ENCODE data around the gene QPRT.
A peak's percentile ranks its signal among the peaks of the same experiment; 100 is the strongest.
"Not testable (repeated sequence)": the region's sequence is repeated elsewhere in the genome, so short reads cannot be mapped to it uniquely, and the experiment has no call there.

Gene QPRT

DNA sequence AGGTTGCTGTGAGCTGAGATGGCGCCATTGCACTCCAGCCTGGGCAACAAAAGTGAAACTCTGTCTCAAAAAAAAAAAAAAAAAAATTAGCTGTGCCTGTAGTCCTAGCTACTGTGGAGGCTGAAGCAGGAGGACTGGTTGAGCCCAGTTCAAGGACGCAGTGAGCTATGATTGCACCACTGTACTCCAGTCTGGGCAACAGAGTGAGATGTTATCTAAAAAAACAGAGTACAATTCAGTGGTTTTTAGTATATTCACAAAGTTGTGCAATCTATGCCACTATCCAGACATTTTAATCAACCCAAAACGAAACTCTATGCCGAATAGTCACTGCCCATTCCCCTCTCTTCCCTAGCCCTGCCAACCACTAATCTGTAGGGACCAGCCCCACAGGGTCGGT lies 41.7 kb downstream of the QPRT start:
- no peak for DNase-seq

DNA sequence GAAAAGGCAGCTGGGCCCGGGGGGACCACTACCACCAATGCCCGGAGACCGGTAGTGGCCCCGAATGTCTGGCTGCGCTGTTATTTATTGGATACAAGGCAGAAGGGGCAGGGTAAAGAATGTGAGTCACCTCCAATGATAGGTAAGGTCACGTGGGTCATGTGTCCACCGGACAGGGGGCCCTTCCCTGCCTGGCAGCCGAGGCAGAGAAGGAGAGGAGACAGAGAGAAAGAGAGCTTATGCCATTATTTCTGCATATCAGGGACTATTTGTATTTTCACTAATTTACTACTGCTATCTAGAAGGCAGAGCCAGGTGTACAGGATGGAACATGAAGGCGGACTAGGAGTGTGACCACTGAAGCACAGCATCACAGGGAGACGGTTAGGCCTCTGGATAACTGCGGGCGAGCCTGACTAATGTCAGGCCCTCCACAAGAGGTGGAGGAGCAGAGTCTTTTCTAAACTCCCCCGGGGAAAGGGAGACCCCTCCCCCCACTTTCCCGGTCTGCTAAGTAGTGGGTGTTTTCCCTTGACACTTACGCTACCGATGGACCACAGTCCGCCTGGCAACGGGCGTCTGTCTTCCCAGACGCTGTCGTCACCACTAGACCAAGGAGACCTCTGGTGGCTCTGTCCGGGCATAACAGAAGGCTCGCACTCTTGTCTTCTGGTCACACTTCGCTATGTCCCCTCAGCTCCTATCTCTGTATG lies 42.3 kb downstream of the QPRT start:
- peak; percentile 55 for DNase-seq

DNA sequence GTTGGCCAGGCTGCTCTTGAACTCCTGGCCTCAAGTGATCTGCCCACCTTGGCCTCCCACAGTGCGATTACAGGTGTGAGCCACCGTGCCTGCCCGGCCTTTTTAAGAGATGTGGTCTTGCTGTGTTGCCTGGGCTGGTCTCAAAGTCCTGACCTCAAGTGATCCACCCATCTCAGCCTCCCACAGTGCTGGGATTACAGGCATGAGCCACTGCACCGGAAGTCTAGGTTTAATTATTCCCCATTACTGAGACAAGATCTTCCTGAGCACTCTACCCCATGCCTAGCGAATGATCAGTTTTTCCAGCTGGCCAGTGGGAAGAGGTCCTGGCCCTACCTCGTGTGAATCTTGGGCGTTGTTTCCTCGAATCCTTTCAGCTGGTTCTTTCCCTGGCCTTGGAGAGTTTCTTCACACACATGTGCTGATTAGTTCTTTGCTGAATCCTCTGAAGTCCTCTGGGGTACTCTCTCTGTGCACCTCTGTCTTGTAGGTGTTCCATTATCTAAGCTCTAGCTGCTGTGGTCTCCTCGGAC lies 47.9 kb downstream of the QPRT start:
- no peak for DNase-seq

DNA sequence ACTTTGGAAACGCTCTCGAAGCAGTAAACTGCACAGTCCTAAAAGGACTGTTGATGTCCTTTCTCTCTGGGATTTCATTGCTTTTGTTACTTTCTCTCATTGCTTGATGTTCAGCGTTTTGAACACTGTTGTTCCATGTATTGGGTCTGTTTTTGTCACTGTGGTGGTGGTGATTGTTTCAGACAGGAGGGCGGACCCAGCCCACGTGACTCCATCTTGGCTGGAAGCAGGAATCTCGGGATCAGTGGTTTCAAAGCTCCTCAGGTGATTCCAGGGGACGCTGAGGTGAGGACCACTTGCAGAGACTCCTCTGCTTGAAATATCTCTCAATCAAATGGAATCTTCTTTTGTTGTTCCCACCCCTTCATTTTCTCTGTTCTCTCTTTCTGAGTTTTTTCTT lies 48.5 kb downstream of the QPRT start:
- DNase-seq = no peak

DNA sequence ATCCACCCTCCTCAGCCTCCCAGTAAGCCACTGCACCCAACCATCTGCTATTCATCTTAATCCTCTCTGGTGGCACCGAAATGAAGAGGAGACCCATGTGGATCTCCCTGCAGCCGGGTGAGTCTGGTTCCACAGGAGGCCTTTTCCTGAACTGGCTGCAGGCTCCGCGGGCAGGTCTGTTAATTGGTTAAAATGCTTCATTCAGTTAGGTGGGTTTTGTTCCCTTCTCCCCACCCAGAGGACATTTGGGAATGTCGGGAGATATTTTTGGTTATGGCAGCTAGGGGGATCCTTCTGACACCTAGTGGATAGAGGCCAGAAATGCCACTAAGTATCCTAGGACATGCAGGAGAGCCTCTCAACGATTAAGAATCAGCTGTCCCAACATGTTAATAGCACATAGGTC lies 50.1 kb downstream of the QPRT start:
- no peak for DNase-seq

DNA sequence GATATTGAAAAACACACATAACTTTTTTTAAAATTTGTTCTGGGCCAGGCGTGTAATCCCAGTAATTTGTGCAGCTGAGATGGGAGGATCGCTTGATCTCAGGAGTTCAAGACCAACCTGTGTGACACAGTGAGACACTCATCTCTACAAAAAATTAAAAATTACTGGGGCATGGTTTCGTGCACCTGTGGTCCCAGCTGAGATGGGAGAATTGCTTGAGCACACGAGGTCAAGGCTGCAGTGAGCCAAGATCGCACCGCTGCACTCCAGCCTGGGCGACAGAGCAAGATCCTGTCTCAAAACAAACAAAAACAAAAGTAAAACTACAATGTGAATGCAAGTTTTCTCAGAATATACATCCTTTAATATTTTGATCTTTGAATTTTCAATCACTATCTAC lies 51.7 kb downstream of the QPRT start:
- DNase-seq = no peak

DNA sequence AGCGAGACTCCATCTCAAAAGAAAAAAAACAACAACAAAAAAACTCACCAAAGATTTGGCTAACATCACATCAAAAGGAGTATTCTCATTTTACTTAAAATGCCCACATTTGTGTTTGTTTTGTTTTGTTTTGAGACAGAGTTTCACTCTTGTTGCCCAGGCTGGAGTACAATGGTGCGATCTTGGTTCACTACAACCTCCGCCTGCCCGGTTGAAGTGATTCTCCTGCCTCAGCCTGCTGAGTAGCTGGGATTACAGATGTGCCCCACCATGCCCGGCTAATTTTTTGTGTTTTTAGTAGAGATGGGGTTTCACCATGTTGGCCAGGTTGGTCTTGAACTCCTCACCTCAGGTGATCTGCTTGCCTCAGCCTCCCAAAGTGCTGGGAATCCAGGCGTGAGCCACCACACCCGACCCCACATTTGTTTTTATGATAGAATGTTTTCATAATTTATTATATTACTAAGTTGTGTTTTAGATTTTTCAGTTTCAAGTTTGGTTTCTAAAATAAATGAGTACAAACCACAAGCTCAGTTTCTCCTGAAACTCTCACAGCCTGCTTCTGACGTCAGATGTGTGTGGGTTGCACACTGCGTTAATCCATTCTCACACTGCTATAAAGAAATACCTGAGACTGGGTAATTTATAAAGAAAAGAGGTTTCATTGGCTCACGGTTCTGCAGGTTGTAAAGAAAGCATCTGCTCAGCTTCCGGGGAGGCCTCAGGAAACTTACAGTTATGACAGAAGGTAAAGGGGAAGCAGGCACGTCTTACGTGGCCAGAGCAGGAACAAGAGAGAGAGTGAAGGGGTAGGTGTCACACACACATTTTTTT lies 53.0 kb downstream of the QPRT start:
- peak; percentile 91 for DNase-seq

DNA sequence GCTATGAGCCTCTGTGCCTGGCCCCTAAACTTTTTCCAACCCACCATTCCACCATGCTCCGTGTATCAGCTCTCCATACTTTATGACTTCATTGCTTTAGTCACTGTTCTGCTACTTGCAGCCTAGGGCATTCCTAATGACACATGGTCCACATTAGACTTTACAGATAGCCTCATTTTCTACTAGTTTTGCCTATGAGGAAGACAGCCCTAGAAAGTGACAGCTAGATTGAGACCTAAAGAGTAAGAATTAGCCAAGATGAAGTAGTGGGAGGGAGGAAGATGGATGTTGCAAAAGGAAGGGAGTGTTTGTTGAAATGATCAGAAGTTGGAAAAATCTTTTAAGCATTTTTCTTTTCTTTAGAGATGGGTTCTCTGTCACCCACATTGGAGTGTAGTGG lies 55.8 kb downstream of the QPRT start:
- no peak for DNase-seq

DNA sequence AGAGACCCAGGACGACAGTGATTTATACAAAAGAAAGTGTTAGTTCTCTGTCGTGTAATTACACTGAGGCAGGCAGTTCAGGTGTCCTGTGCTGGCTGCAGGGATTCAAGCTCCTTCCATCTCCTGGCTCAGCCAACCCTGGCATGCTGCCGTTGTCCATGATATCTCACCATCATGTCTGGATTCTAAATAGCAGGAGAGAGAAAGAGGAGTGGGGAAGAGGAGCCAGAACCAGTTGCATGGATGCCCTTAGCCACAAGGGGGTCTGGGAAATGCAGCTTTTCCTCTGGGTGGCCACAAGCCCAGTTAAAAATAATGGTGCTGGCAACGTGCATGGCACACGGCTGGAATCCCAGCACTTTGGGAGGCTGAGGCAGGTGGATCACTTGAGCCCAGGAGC lies 57.1 kb downstream of the QPRT start:
- DNase-seq = no peak

DNA sequence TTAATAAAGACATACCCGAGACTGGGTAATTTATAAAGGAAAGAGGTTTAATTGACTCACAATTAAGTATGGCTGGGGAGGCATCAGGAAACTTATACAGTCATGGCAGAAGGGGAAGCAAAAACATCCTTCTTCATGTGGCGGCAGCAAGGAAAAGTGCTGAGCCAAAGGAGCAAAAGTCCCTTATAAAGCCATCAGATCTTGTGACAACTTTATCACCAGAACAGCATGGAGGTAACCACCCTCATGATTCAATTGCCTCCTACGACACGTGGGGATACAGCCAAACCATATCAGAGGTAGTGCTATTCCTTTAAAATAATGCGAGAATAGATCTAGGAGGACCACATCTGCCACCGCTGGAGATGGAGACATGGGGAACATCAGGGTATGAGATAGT lies 57.8 kb downstream of the QPRT start:
- DNase-seq = no peak

DNA sequence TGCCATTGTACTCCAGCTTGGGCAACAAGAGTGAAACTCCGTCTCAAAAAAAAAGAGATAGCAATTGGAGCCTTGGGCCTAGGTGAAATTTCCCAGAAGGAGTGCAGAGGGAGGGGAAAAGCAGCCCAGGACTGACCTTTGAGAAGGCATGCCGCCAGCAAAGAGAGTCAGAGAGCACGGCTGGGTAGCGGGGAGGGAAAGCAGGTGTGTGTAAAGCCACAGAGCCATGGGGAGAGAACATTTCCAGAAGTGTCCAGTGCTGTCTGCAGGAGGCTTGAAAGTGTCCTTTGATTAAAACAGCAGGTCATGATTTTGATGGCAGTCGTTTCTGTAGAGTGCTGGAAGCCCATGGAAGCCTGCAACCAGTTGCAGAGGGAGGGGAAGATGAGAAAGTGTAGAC lies 58.7 kb downstream of the QPRT start:
- no peak for DNase-seq

DNA sequence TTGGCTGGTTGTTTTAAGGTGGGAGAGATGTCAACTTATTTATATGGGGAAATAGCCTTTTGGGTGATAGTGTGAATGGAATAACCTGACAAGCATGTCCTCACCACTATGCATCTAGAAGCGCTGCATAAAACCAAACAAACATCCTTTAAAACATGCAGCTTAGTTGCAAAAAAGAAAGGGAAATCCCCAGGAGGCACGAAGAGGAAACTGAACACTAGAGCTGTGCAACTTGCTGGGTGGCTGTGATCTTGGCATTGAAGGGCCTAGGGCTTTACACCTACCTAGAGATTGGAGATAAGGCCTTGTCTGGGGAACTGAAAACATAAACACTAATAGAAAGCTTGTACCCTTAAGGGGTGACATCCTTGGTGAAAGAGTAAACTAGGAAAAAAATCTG lies 59.5 kb downstream of the QPRT start:
- peak; percentile 42 for DNase-seq

DNA sequence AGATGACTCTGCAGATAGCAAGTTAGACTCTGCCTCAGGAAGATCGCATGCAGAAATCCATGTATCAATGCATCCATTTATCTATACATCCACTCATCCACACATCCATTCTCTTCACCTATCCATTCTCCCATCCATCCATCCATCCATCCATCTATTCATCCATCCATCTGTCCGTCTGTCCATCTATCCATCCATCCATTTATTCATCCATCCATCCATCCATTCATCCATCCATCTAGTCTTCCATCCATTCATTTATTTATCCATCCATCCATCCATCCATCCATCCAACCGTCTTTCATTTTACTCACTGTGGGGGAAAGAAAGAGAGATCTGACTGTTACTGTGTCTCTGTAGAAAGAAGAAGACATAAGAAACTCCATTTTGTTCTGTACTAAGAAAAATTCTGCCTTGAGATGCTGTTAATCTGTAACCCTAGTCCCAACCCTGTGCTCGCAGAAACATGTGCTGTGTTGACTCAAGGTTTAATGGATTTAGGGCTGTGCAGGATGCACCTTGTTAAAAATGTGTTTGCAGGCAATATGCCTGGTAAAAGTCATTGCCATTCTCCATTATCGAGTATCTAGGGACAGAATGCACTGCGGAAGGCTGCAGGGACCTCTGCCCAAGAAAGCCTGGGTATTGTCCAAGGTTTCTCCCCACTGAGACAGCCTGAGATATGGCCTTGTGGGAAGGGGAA lies 61.1 kb downstream of the QPRT start:
- DNase-seq = not testable (repeated sequence)

DNA sequence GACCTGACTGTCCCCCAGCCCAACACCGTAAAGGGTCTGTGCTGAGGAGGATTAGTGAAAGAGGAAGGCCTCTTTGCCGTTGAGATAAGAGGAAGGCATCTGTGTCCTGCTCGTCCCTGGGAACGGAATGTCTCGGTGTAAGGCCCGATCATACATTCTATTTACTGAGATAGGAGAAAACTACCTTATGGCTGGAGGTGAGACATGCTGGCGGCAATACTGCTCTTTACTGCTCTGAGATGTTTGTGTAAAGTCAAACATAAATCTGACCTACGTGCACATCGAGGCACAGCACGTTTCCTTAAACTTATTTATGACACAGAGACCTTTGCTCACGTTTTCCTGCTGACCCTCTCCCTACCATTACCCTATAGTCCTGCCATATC lies 61.6 kb downstream of the QPRT start:
- not testable (repeated sequence) for DNase-seq

DNA sequence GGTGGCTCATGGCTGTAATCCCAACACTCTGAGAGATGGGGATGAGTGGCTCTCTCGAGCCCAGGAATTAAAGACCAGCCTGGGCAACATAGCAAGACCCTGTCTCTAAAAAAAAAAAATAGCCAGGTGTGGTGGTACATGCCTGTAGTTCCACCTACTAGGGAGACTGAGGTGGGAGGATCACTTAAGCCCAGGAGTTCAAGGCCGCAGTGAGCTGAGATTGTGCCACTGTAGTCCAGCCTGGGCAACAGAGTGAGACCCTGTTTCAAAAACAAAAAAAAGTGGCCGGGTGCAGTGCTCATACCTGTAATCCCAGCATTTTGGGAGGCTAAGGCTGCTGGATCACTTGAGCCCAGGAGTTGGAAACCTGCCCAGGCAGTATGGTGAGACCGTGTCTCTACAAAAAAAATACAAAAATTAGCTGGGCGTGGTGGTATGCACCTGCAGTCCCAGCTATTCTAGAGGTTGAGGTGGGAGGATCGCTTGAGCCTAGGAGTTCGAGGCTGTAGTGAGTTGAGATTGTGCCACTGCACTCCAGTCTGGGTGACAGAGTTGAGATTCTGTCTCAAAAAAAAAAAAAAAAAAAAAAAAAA lies 63.8 kb downstream of the QPRT start:
- no peak for DNase-seq

DNA sequence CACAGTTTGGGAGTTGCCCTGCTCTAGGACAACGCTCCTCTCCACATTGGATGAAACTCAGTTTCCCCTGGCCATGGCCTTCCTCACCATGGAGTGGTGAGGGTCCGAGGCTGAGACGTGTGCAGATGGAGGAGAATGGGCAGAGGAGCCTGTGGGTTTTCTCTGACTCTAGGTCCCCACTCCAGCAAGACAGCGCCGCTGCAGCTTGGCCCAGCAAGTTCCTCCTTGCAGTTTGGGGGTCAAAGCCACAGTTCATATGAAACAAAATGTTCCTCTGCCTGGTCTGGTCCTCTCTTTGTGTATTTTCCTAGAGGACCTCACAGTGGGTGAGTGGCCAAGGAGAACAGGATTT lies 64.5 kb downstream of the QPRT start:
- DNase-seq = peak; percentile 6

DNA sequence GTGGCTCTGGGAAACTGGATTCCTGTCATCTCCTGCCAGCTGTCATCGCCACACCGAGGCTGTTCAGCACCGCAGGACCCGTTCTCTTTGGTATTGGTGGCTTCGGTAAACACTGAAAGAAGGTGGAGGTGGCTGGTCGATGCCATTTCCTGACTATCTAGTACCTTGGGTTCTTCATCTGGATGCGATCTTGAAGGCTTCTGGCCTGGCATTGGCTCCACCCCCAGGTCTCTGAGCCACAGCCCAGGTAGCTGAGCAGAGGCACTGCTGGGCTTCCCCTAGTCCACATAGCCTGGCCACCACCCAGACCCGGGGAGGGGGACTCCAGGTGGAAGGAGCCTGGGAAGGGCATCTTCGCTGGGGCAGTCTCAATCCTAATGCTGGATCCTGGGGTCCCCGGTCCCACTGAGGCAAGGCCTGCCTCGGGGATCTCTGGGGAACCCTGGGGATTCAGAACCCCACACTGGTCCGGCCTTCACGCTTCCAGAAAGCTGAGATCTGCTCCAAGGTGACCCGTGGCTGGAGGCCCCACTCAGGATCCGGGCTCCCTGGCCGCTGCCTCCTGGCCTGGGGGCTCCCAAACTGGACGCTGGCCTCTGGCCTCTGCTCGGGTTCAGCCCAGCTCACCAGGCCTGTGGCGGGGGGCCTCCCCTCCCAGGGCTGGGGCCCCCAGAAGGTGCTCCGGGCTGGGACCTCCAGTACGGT lies 65.0 kb downstream of the QPRT start:
- DNase-seq = peak; percentile 48

DNA sequence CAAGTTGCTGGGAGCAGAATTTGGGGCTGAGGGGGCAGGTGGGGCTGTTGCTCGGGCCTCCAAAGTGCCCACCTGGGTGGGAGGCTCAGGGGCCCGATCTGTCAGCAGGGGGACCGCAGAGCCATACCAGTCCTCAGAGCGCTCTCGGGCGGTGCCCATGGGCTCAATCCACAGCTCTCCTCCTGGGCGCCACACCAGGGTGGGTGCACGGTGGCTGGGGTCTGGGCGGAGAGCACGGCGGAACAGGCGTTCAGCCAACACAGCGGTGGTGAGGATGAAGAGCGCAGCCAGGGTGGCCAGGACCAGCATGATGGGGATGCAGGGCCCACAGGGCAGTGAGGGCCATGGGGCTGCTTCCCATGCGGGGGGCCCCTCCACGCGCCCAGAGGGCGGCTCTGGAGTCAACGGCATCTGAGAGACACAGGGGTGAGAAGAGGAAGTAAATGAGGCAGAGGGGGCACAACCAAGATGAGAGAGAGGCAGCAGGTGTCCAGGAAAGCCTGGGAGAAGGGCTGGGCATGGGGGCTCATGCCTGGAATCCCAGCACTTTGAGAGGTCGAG lies 65.6 kb downstream of the QPRT start:
- DNase-seq = peak; percentile 14

DNA sequence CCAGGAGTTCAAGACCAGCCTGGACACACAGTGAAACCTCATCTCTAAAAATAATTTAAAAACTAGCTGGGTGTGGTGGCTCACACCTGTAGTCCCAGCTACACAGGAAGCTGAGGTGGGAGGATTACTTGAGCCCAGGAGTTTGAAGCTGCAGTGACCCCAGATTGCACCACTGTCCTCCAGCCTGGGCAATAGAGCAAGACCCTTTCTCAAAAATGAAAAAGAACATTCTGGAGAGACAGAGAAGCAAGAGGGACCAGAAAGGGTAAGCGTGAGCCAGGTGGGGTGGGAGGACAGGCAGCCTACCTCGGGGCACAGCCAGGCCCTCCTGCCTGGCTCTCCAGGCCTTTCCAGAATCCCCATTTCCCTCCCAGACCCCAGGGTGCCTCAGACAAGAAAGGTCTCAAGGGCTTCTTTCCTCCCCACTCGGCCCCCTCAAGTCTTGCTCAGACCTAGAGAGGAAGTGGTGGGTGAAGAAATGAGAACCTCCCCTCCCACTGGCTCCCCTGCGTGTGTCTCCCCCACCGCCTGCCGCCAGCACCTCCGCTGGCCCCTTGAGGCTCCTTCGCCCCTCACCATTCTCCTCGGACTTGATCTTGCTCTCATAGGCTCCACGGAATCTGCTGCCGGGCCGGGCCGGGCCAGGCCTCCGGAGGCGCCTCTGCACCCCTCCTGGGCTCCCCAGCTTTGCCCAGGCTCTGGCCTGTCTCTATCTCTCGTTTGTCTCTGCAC lies 66.3 kb downstream of the QPRT start:
- peak; percentile 66 for DNase-seq

DNA sequence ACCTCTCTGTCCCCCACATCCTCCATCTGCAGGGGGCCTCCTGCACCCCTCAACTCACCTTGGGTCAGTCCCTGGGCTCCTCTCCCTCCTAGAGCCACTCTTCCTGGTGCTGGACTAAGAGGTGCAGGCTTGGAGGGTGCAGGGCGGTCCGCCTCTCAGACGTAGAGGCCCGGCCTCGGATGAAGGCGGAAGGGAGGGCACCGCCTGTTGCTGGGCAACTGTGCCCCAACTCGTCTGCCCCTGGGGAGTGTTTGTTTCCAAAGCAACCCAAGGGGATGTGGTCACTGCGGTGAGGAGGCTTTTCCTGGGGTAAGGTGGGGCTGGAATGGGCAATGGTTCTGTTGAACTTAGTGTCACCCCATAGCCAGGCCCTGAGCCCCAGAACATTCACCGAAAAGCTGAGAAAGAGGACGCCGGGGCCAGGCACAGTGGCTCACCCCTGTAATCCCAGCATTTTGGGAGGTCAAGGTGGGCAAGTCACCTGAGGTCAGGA lies 66.9 kb downstream of the QPRT start, which contains the start of gene C16orf54:
Gene C16orf54 (minus strand): TSS at position 138 of the 493 bp plus-strand sequence. CDS start 1,039 bp downstream, outside the sequence.
- DNase-seq = peak; percentile 90

DNA sequence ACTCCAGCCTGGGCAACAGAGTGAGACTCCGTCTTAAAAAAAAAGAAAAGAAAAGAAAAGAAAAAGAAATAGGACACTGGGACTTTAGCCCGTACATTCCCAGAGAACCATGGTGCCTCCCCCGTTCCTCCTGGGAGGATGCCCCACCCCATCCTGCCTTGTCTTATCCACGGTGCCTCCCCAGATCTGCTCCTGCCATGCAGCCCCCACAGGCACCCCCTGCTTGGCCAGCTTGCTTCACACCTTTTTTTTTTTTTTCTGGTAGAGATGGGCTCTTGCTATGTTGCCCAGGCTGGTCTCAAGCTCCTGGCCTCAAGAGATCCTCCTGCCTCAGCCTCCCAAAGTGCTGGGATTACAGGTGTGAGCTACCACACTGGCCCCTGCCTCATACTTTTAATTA lies 67.5 kb downstream of the QPRT start:
- not testable (repeated sequence) for DNase-seq
